GM19463 (cell line): Measurements from ENCODE around the gene CDK5R2.

Experiments used
- ATAC-seq: cut with Tn5 transposase; IDR thresholded peaks from one replicate; pipeline ENCODE4 v1.9.1; 2021; ENCODE audit warnings: mild to moderate bottlenecking, moderate library complexity; ENCODE audit not compliant: unreplicated experiment

Gene CDK5R2

GRCh38 chr2:218961651-218962570 lies 2.4 kb downstream of the CDK5R2 start:
- no peak for ATAC-seq

- no peak for ATAC-seq
Measured at GRCh38 chr2:218962859-218963492, 3.5 kb downstream of the CDK5R2 start.

GRCh38 chr2:218963601-218964000 lies 4.1 kb downstream of the CDK5R2 start:
- ATAC-seq, result no peak

- ATAC-seq, result no peak
Measured at GRCh38 chr2:218964041-218964771, 4.7 kb downstream of the CDK5R2 start.

- no peak for ATAC-seq
Measured at GRCh38 chr2:218970894-218971293, 11.4 kb downstream of the CDK5R2 start.

- ATAC-seq, result no peak
Measured at GRCh38 chr2:218975060-218975777, 15.8 kb downstream of the CDK5R2 start.

- peak; percentile 87 for ATAC-seq
Measured at GRCh38 chr2:218979846-218980734, 20.6 kb downstream of the CDK5R2 start.

GRCh38 chr2:218980735-218981389 lies 21.4 kb downstream of the CDK5R2 start:
- ATAC-seq, result no peak

- ATAC-seq, result no peak
Measured at GRCh38 chr2:218981390-218981880, 22.0 kb downstream of the CDK5R2 start.

- no peak for ATAC-seq
Measured at GRCh38 chr2:218981881-218982585, 22.6 kb downstream of the CDK5R2 start.

GRCh38 chr2:218982586-218983262 lies 23.3 kb downstream of the CDK5R2 start:
- ATAC-seq, result no peak

GRCh38 chr2:218983263-218983933 lies 23.9 kb downstream of the CDK5R2 start:
- no peak for ATAC-seq

GRCh38 chr2:218983934-218984238 lies 24.4 kb downstream of the CDK5R2 start:
- ATAC-seq, result no peak

- ATAC-seq, result no peak
Measured at GRCh38 chr2:218984239-218985020, 25.0 kb downstream of the CDK5R2 start.

- no peak for ATAC-seq
Measured at GRCh38 chr2:218985021-218985324, 25.5 kb downstream of the CDK5R2 start, which contains the start of gene FEV. TSS of gene FEV (minus strand) at chr2:218985184. CDS start at chr2:218985075, 109 bp downstream.

GRCh38 chr2:218985325-218986091 lies 26.0 kb downstream of the CDK5R2 start:
- no peak for ATAC-seq
